GM08714 (cell line): ENCODE measurements around the gene SIRT5.

Experiments used
- H3K4me3 ChIP-seq: fragments of 200-500 bp; sonication (Bioruptor generic); 2 replicates; pipeline ENCODE4 v1.5.1; 2014; ENCODE audit warnings: mild to moderate bottlenecking, low read length, inconsistent platforms
- ZNF274 ChIP-seq: IDR thresholded peaks from 2 replicates; pipeline ENCODE4 v1.6.1; 2012; ENCODE audit warnings: mild to moderate bottlenecking, low read depth, low read length

The SIRT5 gene

DNA sequence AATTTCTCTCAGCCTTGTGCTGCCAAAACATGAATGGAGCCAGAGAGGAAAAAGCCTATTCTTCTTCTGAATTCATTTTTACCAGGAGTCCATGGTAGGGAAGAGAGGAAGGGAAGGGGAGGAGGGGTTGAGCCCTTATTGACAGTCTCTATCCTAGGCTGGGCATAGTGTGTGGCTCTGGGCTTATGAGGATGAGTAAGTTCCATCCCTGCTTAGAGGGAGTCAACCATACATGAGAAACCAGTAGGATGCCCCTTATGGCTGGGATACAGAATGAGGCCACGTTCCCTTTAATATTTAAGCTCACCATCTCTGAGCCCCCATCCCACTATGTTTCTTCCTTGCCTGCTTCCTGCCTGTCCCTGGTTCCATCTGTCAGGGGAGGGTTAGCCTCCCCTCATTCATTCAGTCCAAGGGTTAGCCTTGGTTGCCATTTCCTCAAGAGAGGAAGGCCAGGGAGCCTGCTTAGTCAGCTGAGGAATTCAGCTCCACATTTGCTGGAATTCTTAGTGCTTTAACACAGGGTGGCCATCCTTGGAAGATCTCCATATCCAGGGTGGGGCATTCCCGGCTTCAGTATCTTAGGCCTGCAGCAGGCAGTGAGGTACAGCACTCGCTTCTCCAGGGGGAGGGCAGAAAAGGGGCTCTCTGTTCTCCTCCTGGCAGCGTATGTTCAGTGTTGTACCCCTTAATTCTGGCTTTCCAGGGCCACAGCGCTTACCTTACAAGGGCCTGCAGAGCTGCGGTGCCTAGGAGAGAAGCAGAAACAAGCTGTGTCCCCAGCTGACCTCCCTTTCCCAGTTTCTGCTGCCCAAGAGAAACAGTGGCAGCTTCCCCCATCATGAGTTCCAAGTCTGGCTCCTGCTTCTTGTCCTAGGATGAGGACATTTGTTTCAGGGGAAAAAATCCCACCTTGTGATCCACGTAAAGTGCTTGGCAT is 12.5 kb downstream of the SIRT5 start:
- no peak overlapping the region for H3K4me3 ChIP-seq
- TF ChIP-seq ZNF274: no peak

DNA sequence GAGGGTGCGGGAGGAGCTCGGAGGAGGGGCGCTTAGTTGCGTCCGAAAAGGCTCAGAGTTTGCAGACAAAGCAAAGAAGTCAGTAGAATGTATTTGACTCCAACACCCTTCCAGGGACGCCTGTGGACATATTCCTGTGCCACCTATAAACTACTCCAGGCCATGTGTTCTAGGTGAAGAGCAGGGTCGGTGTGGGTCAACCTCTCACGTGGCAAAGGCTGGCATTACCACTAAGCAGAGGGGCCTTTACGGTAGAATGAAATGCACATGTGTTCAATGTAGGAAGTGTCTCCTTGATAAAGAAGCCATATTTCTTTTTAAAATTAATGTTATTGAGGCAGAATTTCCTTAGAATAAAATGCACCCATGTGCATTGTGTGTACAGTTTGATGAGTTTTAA is 15.4 kb downstream of the SIRT5 start:
- no peak for TF ChIP-seq ZNF274
- no peak overlapping the region for H3K4me3 ChIP-seq

DNA sequence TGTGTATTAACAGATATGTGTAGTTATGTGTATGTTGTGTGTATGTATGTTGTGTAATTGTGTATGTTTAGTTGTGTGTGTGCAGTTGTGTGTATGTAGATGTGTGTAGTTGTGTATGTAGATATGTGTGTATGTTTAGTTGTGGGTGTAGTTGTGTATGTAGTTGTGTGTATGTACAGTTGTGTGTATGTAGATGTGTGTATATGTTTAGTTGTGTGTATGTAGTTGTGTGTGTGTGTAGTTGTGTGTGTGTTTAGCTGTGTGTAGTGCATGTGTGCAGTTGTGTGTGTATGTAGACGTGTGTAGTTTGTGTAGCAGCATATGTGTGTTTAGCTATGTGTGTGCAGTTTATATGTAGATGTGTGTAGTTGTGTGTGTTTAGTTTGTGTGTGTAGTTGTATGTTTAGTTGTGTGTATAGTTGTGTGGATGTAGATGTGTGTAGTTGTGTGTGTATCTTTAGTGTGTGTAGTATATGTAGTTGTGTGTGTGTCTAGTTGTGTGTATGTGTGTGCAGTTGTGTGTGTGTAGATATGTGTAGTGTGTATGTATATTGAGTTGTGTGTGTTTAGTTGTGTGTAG is 16.3 kb downstream of the SIRT5 start:
- TF ChIP-seq ZNF274: no peak
- H3K4me3 ChIP-seq: no peak overlapping the region

DNA sequence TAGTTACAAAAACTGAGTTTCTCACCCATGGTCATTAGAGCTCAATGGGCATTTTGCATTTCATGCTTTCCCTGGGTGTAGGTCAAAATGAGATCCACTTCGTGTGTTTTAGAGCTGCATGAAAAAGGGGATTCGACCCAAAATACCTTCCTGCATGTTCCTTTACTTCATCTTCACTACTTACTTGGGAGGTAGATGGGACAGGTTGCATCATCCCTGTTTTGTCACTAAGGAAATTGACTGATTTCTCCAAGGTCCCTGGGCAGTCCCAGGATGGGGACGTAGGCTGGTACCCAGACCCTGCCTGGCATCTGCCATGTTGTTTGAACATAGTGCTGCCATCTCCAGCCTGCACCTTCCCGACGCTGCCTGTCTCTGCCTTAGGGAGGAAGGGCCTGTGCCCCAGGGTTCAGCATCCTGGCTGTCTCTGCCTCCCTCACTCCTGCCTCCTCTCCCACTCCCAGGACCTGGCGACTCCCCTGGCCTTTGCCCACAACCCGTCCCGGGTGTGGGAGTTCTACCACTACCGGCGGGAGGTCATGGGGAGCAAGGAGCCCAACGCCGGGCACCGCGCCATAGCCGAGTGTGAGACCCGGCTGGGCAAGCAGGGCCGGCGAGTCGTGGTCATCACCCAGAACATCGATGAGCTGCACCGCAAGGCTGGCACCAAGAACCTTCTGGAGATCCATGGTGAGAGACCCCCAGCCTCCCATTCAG is 17.0 kb downstream of the SIRT5 start:
- H3K4me3 ChIP-seq: no peak overlapping the region
- TF ChIP-seq ZNF274: no peak

DNA sequence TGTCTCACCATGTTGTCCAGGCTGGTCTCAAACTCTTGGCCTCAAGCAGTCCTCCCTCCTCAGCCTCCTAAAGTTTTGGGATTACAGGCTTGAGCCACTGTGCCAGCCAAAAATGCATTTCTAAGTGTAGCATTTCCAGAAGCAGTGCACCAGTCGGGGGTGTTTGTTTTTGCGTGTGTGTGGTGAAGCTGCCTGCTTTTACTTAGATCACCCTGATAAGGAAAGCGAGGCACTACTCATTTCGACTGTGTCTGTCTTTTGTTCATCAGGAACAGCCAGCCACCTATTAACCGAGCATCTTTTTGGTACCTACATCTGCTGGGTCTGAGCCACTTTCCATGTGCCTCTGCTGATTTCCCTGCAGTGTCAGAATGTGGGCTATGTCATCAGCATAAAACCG is 18.7 kb downstream of the SIRT5 start:
- no peak for TF ChIP-seq ZNF274
- H3K4me3 ChIP-seq: no peak overlapping the region

DNA sequence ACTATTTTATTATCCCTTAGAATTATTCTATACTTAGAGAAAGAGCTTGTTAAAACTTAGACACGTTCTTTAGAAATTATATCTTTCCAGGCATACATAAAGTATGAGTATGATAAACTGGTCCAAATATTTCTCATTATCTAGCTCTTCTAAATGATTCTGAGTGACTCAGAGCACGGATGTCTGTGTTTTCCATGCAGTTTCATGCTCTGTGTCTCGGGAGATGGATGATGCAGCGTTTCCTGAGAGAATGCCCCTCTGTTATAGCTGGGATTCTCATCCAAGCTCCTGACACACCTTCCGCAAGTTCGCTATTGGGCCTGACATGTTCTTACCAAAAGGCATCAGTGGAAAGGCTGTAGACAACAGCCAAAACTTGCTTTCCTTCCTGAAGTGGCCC is 19.3 kb downstream of the SIRT5 start:
- no peak for TF ChIP-seq ZNF274
- no peak overlapping the region for H3K4me3 ChIP-seq

DNA sequence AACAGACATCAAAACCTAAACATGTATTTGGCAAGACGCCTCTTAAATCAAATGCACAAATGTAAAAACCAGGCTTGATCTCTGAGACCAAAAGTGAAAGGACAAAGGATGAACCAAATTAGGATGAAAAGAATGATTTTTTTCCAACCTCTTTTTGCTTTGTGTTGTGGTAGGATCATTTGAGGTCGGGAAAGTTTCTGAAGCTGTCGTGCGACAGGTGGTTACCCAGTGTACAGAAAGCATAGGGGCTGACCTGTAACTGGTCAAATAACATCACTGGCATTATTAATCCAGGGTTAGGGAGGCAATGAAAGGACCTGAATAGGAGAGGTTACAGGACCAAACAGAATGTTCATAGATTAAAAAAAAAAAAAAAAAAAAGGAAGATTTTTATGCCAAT is 22.7 kb downstream of the SIRT5 start:
- no peak overlapping the region for H3K4me3 ChIP-seq
- no peak for TF ChIP-seq ZNF274

DNA sequence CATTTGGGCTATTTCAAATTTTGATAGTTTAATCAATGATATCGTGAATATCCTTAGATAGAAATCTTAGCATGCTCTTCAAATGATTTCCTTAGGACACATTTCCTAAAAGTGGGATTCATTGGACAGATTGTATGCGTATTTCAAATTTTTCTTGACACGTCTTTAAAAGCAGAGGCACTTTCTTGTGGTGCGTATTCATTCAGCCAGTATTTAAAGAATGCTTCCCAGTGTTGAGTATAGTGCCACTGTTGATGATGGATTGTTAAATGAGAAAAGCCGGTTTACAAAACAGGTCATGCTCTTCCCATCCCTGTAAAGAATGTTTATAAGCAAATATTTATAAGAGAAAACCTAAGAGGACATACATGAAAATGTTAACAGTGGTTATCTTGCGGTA is 25.6 kb downstream of the SIRT5 start:
- no peak overlapping the region for H3K4me3 ChIP-seq
- no peak for TF ChIP-seq ZNF274

DNA sequence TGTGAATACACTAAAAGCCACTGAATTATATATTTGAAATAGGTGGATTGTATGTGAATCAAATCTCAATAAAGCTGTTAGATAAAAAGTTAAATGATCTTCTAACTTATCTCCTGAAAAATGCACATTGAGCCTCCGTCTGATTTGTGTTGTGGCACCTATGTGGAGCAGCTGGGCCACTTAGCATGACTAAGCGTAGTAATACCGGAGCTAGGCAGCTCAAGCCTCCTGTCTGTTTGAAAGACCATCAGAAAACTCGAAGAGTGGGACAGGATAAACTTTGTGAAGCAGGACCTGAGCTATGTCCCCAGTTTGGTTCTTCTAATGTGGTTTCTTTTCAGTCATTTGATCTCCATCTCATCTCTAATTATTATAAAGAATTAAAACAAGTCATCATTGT is 29.7 kb downstream of the SIRT5 start:
- no peak for TF ChIP-seq ZNF274
- H3K4me3 ChIP-seq: no peak overlapping the region

DNA sequence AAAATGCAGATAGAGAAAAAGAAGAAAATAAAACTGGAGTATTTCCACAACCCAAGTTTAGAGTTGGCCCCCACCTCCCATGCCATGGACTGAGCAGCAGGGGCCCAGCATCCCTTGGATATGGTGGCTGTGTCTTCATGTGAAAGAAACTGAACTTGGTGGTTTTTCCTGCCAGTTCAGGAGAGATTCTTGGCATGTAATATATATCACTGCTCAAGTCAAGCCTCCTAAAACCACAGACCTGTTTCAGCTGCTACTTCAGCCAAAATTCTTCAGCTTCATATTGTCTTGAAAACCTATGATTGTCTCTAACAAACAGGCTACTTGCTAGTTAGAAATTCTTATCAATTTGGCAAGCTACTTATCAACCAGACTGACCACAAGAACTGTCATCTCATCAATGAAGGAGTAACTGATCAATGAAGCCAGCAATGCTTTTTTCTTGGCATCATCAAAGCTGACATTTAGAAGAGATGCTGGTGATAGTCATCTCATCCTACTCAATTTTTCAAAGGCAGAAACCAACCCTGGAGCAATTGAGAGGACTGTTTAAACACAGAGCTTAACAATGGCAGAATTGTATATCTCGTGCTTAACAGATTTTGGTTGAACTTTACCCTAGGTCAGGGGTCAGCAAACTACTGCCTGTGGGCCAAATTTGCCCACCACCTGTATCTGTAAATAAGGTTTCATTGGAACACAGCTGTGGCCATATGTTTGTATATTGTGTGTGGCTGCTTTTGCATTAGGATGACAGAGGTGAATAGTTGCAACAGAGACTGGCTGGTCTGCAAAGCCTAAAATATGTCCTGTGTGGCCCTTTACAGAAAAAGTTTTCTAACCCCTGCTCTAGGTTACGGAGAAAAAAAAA is 30.4 kb downstream of the SIRT5 start:
- TF ChIP-seq ZNF274: no peak

DNA sequence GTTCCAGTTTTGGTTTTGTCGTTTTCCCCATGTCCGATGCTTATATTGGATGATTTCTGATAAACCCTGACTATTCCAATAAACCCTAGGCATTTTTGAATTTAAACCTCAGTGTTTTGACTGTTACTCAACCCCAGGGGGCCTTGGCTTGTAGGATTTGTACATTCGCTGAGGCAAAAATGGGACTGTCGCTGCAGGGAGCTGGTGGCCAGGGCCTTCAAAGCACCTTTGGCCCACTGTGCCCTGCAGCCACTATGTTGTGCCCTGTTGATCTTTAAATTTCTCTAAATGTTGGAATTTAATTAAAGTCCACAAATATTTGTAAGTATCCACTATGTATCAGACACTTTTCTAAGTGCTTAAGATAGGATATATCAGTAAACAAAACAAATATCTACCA is 31.2 kb downstream of the SIRT5 start:
- no peak overlapping the region for H3K4me3 ChIP-seq
- no peak for TF ChIP-seq ZNF274

More for the DNA sequence above, 30.4 kb downstream of the SIRT5 start:
- no peak overlapping the region for H3K4me3 ChIP-seq

DNA sequence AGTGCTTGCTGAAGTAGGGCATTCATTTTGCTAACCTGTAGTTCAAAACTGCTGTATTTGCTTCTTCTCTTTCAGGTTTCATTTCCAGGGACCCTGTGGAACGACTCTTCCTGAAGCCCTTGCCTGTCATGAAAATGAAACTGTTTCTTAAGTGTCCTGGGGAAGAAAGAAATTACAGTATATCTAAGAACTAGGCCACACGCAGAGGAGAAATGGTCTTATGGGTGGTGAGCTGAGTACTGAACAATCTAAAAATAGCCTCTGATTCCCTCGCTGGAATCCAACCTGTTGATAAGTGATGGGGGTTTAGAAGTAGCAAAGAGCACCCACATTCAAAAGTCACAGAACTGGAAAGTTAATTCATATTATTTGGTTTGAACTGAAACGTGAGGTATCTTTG is 37.3 kb downstream of the SIRT5 start:
- H3K4me3 ChIP-seq: no peak overlapping the region

DNA sequence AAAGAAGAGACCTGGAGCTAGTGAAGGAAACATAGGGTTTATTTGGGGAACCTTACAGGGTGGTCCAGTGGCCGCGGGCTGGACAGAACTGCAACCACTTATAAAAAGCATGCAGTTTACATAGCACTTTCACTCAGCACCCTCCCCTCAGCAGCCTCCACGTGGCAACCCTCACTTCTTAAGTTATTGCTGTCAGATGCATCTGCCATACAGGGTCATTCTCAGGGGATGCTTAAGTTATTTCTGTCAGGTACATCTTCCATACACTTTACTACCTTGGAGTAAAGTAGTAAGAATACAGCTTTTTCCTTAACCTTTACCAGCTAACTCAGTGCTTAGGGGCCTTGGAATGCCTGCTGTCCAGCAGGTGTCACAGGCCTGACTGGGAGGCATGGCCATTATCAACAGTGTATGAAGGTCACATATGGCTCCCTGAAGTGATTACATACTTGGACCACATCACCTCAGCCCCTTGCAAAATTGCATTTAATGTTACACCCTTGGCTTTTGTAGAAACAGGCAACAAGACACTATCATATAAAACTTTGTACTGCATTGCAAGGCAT is 38.7 kb downstream of the SIRT5 start:
- no peak for TF ChIP-seq ZNF274
- no peak overlapping the region; the same call in 1 of the 2 replicates for H3K4me3 ChIP-seq

More for the DNA sequence above, 37.3 kb downstream of the SIRT5 start:
- TF ChIP-seq ZNF274: no peak

DNA sequence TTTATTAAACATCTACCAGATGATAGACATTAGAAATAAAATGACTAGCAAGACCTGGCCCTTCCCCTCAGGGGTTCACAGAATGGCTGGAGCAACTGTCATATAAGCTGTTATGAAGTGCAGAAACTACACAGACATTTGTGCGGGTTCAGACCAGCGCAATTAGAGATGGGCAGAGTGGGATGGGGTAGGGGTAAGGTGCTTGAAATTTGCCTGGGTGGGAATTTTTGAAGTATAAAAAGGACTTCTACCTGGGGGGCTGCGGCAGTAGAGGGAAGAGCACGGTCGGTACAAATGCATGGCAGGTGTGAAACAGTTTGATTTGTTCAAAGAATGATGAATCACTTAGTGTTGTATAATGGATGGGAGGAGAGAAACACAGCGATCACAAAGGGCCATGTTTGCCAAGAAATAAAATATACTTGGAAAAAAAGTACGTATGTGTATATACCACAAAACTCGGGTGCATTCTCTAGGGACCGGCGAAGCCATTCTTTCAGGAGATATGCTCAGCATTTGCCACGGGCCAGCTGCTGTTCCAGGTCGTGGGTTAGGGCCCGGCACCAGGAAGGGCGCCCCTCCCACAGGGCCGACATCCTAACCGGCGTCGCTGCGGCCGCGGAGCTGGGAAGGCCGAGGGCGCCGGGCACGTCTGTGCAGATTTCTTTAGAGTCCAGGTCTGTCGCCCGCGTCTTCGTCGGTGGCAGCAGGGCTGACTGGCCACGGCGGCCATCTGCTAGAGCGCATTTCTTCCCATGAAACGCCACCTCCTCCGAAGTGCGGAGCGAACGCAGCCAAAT is 39.9 kb downstream of the SIRT5 start:
- H3K4me3 ChIP-seq: peak overlapping the region; percentile 93
- no peak for TF ChIP-seq ZNF274
